GM19023 (cell line): ENCODE data around the gene HERC2.

Experiments
- ATAC-seq: cut with Tn5 transposase; IDR thresholded peaks from one replicate; pipeline ENCODE4 v1.9.1; 2021; ENCODE audit warnings: mild to moderate bottlenecking, moderate library complexity; ENCODE audit not compliant: unreplicated experiment

HERC2 gene

DNA sequence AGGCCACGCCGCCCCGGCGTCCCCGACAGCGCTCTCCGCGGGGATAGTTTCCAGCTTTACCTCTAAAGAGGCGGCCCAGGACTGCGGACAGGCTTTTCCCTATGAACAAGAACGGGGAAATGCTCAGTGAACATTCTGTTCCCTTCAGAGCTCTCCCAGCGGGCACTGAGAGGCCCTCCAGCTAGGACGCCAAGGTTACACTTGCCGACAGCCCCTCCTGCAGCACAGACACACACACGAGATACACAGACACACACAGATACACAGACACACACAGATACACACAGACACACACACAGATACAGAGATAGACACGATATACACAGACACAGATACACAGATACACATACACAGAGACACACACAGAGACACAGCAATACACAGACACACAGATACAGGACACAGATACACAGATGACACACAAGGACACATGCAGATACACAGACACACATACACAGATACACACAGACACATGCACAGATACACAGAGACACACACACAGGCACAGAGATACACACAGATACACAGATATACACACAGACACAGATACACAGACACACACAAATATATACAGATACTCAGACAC lies 222.3 kb downstream of the HERC2 start:
- ATAC-seq = no peak

DNA sequence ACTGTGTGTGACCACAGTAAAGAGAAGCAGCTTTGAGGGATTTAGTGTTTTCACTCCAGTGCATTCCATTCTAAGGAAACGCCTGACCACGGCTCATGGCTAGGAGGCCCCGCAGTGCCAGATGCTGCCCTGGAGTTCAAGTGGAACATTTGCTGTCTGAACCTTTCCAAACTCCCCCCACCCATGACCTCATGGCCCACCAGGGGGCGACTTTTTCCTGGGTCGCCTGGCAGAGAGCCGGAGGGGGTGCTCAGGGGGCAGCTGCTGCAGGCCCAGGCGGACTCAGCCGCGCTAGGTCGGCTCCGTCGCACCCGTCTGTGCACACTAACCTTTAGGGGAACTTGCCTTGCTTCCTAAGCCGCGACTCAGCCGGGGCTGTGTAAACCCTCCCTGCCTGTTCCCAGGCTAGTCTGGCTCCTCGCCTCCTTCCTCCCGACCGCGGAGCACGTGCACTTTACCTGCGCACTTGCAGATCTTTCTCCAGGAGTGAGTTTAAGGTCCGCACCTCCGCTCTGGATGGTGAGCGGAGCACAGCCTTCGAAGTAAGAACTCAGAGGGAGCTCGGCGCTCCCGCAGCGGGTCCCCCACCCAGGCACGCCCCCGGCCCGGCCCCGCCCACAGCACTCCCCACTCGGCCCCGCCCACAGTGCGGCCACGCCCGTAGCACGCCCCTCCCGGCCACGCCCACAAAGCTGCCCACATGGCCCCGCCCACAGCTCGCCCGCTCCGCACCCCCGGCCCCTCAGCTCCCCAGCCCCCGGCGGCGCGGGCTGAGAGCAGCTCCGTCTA lies 223.0 kb downstream of the HERC2 start, which contains the start of gene OCA2:
TSS of gene OCA2 (minus strand) at position 550 of the 789 bp plus-strand sequence. CDS start 17,441 bp downstream, outside the sequence.
- ATAC-seq = no peak

DNA sequence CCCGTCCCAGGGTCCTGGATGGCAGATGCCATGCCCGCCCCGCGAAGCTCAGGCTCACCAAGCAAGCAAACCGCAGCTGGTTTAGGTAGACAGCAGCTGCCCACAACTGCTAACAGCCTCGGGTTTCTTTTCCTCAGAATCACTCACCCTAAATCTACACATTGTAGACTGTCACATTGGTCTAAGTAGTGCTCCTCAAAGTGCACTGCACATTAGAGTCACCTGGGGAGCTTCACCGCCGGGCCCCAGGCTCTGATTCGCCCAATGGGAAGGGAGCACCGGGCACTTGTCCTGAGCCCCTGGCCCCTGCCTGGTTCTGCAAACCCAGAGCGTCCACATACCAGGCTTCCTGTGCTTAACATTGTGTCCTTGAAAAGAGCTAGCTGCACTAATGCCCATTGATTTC lies 223.6 kb downstream of the HERC2 start:
- no peak for ATAC-seq

DNA sequence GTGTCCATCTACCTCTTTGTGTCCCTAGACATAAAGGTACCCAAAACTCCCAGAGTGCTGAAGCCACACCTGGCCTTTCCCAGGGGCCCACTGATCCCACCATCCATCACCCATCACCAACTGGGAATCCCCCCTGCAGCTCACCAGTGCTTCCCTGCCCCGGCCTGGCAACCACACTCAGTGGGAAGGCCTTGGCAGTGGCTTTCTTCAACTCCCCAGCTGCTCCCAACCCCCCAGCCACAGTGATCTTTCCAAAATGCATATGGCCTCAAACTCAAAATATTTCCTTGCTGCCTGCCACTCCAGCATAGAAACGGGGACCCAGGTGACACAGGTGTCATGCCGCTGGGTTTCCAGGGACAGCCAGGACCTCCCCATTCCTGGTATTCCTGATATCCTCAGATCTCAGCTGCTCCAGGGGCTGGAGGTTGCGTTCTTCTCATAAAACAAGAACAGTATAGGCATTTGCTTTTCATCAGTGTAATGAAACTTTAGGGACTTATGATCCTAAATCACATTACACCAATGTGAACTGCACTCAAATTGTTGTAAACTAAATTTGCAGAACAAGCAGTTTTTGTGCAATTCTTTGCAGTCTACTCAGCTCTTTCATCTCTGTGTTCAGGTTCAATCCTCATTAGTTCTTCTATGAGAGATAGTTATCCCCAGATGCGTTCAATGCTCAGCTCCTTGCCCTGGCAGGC lies 224.2 kb downstream of the HERC2 start:
- no peak for ATAC-seq

DNA sequence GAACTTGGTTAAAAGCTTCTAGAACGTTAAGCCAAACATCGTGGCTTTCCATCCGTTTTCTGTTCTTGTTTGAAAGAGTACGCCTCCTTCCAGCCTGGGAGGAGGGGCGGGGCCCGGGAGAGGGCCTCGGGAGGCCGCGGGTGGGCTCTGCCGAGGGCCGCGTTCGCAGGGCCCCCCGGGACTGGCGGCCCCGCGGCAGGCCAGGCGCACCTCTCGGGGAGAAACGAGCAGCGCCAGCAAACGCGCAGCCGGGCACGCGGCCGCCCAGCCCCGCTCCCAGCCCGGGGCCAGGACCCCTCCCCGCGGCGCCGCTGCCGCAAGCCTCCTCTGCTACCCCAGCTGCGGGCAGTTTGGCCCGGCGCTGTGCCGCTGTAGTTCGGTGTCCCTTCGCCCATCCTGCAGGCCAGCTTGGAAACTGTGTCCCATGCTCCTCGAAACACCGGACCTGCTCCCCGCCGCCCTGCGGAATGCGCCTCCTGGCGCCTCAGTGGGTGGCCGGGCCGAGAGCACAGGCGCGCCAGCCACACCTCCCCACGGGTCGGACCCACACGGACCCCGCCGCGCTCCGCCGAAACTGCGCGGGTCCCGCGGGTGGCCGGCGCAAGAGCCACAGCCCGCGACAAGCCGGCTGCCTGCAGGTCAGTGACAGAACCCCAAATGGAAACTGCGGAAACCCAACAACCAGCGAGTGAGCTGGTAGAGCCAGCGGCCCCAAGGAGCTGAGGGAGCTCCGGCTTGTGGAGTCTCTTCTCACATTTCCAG lies 225.1 kb downstream of the HERC2 start:
- no peak for ATAC-seq

DNA sequence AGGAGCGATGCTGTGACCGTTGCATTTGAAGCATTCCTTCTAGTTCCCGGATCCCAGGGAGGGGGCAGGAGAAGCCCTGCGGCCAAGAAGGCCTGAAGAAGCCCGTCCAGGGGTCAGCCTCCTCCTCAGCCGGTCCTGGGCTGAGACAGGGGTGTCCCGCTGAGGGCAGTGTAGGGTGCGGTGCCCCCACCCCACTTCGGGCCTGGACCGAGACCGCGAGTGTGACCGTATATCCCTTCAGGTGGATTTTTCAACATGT lies 225.6 kb downstream of the HERC2 start:
- ATAC-seq = peak; percentile 2

DNA sequence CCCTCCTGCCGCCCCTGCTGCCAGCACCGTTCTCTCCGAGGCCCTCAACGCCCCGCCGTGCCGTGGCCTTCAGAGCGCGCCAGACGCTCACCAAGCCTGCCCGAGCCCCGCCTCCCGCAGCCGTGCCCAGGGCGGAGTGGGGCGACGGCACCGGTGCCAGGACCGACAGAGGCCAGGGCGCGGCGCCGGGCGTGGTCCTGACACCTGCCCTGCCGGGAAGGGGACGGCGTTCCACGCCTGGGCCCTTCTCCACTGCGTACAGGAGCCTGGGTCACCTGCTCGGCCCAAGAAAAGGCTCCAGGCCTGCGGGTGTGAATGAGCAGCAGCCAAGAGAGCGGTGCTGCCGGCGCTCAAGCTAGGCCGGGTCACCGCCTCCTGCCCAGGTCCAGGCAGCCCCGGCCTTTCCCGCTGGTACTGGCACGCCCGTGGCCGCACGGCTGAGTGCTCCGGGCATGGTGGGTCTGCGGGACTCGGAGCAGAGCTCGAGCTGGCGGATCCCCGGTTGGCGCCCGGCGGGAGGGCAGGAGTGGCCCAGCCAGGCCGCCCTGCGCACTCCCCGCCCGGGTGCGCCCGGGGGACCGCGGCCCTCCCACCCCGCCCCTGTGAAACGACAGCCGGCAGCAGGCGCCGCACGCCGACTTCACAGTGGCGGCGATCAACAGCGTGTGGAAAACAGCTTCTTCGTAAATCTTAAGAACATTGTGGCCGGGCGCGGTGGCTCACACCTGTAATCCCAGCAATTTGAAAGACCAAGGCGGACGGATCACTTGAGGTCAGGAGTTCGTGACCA lies 227.1 kb downstream of the HERC2 start:
- ATAC-seq = no peak

DNA sequence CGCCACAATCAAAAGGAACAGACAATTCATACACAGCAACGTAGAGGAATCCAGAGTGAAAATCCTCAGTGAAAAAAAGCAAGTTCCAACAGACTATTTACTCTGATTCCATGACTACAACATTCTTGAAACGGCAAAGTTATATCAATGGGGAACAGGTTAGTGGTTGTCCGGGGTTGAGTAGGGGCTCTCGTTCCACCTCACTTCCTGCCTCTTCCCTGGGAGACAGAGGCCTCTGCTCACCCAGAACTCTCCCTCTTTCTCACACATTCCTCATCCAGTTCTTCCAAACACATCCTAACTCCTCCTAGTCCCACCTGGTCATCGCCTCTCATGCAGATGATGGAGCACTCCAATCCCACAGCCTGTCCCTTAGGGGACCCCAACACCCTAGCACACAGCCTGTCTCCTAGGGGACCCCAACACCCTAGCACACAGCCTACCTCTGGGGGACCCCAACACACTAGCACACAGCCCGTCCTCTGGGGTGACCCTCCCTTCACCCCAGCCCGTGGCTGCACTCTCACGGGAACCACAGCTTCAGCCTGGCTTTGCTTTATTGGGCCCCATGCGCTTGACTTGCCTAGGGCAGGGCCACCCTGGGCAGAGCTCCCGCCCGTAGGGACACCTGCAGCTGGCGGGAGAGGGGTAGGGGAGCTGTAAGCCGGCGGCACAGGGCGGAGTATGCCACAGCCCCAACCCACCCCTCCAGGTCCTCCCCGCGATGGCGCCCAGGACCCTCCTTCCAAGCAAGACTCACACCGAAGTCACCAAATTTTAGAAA lies 228.0 kb downstream of the HERC2 start:
- no peak for ATAC-seq

DNA sequence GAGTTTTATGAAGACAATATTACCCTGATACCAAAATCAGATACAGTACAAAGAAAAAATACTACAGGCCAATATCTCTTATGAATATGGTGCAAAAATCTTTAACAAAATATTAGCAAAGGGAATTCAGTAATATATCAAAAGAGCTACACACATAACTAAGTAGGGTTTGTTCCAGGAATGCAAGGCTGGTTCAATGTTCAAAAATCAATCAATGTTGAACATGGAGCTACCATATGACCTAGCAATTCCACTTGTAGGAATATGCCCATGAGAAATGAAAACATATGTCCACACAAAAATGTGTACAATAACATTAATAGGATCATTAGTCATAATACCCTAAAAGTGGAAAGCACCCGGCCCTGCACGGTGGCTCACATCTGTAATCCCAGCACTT lies 230.7 kb downstream of the HERC2 start:
- ATAC-seq = no peak

DNA sequence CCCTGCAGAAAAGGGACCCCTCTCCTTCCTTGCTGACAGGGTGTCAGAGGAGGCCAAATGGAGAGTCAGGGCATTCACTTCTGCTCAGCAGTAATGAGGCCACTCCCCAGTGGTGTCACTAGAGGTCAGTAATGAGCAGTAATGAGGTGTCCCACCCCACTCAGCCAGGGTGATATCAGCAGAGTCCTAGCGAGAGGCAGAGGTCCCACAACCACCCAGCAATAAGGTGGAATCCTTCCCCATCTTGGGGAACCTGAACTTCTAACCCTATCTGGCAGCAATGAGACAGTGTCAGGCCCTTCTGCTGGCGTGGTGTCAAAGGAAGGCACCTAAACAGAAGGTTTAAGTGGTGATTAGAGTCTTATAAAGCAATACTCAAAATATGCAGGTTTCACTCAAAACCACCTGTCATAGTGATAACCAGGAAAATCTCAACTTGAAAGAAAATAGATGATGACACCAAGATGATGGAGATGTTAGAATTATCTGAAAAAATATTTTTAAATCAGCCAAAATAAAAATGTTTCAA lies 235.7 kb downstream of the HERC2 start:
- peak; percentile 100 for ATAC-seq

DNA sequence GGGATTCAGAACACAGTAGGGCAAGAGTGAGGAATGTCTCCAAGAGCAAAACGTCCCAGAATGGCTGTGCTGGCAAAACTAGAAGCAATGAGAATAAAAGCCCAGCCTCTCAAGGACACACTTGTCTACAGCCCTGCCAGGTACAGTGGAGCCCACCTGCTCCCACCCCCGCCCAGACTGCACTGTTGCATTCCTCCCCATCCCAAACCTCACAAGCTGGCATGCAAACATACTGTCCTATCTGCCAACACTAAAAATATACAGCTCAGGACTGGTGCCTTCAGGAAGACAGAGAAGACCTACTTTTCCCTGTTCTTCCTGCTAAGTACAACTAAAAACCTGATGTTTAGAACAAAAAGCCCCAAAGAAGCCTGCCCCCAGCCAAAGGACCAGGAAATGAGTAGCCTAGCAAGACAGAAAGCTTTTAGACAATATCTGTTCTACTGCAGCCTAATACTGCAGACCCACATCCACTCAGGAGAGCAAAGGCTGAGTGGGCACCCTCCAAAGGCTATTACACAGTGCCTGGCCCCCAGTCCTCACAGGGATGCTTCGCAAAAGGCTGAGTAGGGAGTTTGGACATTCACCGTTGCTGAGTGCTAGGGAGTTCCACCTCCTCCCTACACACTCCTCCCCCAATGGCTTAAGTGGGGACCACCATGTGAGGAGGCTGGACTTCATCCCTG lies 236.3 kb downstream of the HERC2 start:
- peak; percentile 29 for ATAC-seq

DNA sequence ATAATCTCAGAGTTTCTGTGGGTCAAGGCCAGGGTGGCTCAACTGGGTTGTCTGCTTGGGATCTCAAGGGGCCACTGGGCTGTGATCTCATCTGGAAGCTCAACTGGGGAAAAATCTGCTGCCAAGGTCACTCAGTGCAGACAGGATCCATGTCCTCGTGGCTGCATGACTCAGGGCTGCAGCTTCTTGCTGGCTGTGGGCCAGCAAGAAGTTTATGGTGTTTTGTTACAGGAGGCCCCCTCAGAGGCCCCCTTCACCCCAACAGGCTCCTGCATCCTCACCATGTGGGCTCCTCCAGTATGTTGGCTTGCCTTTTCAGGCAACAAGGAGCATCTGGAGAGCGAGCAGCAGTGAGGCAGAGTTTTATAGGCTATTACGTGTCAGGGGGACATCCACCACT lies 237.4 kb downstream of the HERC2 start:
- ATAC-seq = no peak

DNA sequence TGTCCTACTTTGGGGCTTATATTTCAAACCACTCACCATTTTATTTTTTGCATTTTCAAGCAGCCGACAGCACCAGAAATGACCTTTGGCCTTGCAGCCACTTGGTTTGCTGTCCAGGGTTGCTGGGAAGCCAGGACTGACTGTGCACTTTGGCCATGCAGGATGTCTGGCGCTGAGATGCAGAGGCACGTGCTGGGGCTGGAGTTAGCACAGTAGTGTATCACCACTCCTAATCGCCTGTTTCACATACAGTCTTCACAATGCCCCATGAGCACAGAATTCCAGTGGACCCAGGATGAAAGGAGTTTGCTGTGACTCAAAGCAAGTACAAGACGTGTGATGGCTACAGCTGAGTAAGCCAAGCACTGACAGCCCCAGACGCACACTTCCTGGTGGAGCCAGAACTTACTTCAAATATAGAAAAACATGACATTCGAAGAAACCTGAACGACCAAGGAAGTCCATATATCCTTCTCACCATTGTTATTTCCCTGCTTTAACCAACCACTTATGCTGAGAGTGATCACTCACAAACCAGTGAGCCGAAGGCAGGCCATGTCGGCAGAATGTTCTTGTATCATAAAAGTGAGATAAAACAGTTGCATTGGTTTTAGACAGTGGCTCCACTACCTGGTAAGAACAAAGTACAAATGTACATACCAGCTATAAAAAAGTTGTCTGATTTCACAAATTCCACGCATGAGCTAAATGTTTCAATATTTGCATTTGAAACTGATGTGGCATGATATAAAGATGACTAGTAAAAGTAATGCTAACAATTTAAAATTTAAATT lies 238.9 kb downstream of the HERC2 start:
- no peak for ATAC-seq

DNA sequence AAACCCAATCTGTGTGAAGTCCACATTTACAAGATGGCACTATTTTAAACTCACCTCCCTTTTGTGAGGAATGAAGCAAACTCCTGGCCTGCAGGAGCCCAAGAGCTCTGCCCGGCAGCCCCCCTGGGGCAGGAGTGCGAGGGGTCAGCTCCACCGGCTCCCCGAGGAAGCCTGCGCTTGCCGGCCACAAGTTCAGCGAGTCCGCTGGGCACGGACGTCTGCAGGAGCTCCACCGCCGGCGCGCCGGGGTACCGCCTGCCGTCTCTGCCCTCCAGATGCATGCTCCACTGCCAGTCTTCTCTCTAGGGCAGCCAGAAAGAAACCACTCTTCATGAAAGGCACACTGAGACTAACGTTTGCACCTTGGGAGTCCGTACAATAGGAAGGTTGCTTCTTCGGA lies 240.4 kb downstream of the HERC2 start:
- no peak for ATAC-seq

DNA sequence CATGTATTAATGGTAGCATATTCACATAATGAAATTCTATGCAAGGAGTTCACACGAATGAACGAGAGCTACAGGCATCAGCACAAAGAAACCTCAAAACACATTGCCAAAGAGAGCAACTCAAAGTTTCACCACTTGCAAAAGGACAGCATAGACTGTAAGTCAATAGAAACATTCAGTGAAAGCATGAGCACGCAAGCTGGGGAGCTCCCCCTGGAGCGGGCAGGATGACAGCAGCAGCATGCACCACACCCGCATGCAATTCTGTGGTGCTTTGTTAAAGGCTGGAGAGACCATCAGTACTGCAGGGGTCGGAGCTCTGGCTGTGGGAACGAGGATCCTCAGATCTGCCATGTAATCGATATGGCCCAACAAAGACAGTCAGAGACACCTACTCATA lies 241.6 kb downstream of the HERC2 start:
- ATAC-seq = no peak

DNA sequence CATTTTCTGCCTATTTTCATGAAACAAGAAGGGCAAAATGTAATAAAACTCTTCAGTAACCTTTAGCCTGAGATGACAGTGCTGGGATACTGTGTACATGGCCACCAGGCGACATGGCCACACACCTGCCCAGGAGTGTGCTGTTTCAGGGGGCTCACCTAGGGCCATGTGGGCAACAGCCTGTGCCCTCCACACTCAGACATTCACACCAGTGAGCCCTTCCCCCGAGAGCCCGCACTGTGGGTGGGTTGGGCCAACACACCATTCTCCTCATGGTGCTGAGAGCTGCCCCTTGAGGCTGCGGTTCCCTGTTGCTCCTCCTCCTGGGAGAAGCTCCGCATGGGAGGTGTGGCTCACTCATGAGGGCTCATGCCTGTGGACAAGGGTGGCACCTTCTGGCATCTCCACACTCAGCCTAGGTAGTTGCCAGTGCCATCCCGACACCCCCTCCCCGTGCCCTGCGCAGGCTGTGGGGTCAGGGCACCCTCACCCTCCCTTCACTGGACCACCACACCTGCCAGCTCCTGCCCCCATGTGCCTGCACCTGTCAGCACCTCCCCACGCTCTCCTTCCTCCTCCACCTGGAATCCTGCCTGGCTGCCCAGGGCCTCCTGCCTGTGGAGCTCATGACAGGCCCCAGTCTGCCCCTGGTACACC lies 242.5 kb downstream of the HERC2 start:
- no peak for ATAC-seq

DNA sequence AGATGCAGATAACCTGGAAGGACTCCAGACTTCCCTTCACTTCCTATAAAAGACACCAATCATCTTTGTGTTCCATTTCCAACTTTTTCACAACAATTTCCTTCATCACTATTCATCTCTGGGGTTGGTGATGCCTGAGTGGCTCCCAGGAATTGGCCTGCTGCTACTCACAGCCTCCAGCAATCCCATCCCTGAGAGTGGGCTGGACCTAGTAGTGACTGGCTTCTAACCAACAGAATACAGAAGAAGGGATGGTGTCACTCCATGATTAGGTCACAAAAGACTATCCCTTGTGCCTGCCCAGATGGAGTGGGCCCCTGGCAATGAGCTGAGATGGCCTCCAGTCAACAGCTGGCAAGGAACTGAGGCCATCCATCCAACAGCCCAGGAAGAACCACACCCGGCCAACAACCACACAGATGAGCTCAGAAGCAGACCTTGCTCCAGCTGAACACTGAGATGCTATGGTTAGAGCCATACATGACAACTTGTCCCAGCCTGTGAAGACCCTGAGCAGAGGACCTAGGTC lies 243.7 kb downstream of the HERC2 start:
- ATAC-seq = no peak

DNA sequence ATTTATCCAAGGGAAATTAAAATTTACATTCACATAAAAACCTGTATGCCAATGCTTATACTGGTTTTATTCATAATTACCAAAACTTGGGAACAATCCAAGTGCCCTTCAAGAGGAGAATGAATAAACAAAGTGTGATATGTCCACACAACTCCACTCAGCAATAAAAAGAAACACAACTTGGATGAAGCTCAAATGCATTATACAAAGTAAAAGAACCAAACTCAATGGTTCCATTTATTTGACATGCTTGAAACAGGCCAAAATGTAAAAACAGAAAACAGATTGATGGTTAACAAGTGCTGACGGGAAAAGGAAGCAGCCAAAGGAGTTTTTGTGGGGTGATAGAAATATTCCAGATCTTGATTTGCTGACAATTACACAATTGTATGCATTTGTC lies 246.4 kb downstream of the HERC2 start:
- no peak for ATAC-seq
